A549 (cell line): ENCODE results near the gene RPL5. TPM values are rescaled to one million over a fixed set of nuclear protein-coding genes. Genes with fewer than 3 reads are reported as not detected.

Experiments used
- ATAC-seq, 2 experiments: fragments of 200-7000 bp in 1 of 2; fragments of >200 bp in 1 of 2; cut with Nextera tagmentation in 1 of 2; cut with Tn5 transposase in 1 of 2; 3 replicates each; pipeline versions ENCODE4 v1.8.0 to v1.9.1; 2018 to 2020; ENCODE audit warnings: mild to moderate bottlenecking in 1 of 2, moderate library complexity in 1 of 2
- CTCF ChIA-PET: fragments of 300-600 bp; sonication (Branson Sonifier 250); formaldehyde crosslinking; extraction: SDS; loops from one replicate; lab custom pipeline; 2021; ENCODE audit warnings: antibody characterized with exemption, inconsistent platforms; lab: Yijun Ruan, JAX
- POLR2A ChIA-PET: fragments of 350-600 bp; formaldehyde crosslinking; extraction: SDS; loops from one replicate; lab custom pipeline; 2021; ENCODE audit warnings: antibody characterized with exemption, inconsistent platforms; lab: Yijun Ruan, JAX
- DNase-seq, 2 experiments: peaks; one replicate each; pipeline versions ENCODE4 v3.0.0 to v3.0.0-alpha.2; 2011 to 2016; ENCODE audit warnings: low read depth in 1 of 2, low spot score in 1 of 2
- FAIRE-seq: peaks from 2 replicates; lab custom pipeline; 2011; peaks lifted over from hg19 to GRCh38; lab: Jason Lieb, UNC
- H3K27ac ChIP-seq, 2 experiments: fragments of >200 bp; sonication (Bioruptor Twin); formaldehyde crosslinking; 3 replicates each; pipeline ENCODE4 v1.5.1; 2016 to 2017
- H3K4me1 ChIP-seq: fragments of >200 bp; sonication (Bioruptor Twin); formaldehyde crosslinking; 3 replicates; pipeline ENCODE4 v1.6.1; 2016
- H3K4me2 ChIP-seq: fragments of >200 bp; sonication (Bioruptor Twin); formaldehyde crosslinking; 3 replicates; pipeline ENCODE4 v1.6.1; 2016
- H3K4me3 ChIP-seq: fragments of >200 bp; sonication (Bioruptor Twin); formaldehyde crosslinking; 3 replicates; pipeline ENCODE4 v1.5.1; 2016
- H3K9me3 ChIP-seq: fragments of >200 bp; sonication (Bioruptor Twin); formaldehyde crosslinking; 3 replicates; pipeline ENCODE4 v1.6.1; 2016
- CBX8 ChIP-seq: fragments of 200-600 bp; sonication (generic); IDR thresholded peaks from 2 replicates; pipeline ENCODE4 v1.6.1; 2016
- CEBPB ChIP-seq, 2 experiments: fragments of >200 bp in 1 of 2; sonication (Bioruptor Twin) in 1 of 2; formaldehyde crosslinking in 1 of 2; IDR thresholded peaks; 2 replicates each; pipeline ENCODE4 v1.6.1; 2012 to 2016
- CHD4 ChIP-seq: fragments of 200-600 bp; sonication (generic); IDR thresholded peaks from 2 replicates; pipeline ENCODE4 v1.6.1; 2016; ENCODE audit warnings: antibody characterized with exemption, mild to moderate bottlenecking, borderline replicate concordance
- EHF ChIP-seq: fragments of 250-450 bp; sonication (Bioruptor Pico); IDR thresholded peaks from 2 replicates; pipeline ENCODE4 v1.5.0; 2020; ENCODE audit warnings: mild to moderate bottlenecking
- EHMT2 ChIP-seq: fragments of 200-600 bp; sonication (generic); IDR thresholded peaks from 2 replicates; pipeline ENCODE4 v1.6.1; 2016; ENCODE audit warnings: antibody characterized with exemption, low read depth, mild to moderate bottlenecking, moderate library complexity
- ESRRA ChIP-seq: fragments of 150-350 bp; IDR thresholded peaks from 2 replicates; pipeline ENCODE4 v1.6.1; 2014; ENCODE audit warnings: mild to moderate bottlenecking, low read length, borderline replicate concordance
- FOSB ChIP-seq: fragments of 250-450 bp; sonication (Bioruptor Pico); IDR thresholded peaks from 2 replicates; pipeline ENCODE4 v1.5.0; 2020; ENCODE audit warnings: mild to moderate bottlenecking, moderate library complexity
- FOXS1 ChIP-seq: fragments of 250-450 bp; sonication (Bioruptor Pico); IDR thresholded peaks from 2 replicates; pipeline ENCODE4 v1.5.0; 2020; ENCODE audit warnings: mild to moderate bottlenecking, moderate library complexity
- HDAC2 ChIP-seq: fragments of 200-600 bp; sonication (generic); IDR thresholded peaks from 2 replicates; pipeline ENCODE4 v1.6.1; 2016
- HEYL ChIP-seq: fragments of 250-450 bp; sonication (Bioruptor Pico); IDR thresholded peaks from 2 replicates; pipeline ENCODE4 v1.8.0; 2021; ENCODE audit warnings: mild to moderate bottlenecking, moderate library complexity
- HOXA7 ChIP-seq: fragments of 250-450 bp; sonication (Bioruptor Pico); IDR thresholded peaks from 2 replicates; pipeline ENCODE4 v1.5.0; 2020; ENCODE audit warnings: mild to moderate bottlenecking, moderate library complexity
- JUNB ChIP-seq: fragments of >200 bp; sonication (Bioruptor Twin); formaldehyde crosslinking; IDR thresholded peaks from 2 replicates; pipeline ENCODE4 v1.6.1; 2016
- MAX ChIP-seq: IDR thresholded peaks from 2 replicates; pipeline ENCODE4 v1.6.1; 2012
- MAZ ChIP-seq: fragments of 150-350 bp; IDR thresholded peaks from 2 replicates; pipeline ENCODE4 v1.6.1; 2014; ENCODE audit warnings: antibody characterized with exemption, low read depth, low read length, borderline replicate concordance
- PBX3 ChIP-seq: IDR thresholded peaks from 2 replicates; pipeline ENCODE4 v1.6.1; 2012
- POLR2A ChIP-seq: IDR thresholded peaks from 2 replicates; pipeline ENCODE4 v1.6.1; 2012; ENCODE audit warnings: mild to moderate bottlenecking, low read length
- RAD21 ChIP-seq, 2 experiments: fragments of >200 bp in 1 of 2; sonication (Bioruptor Twin) in 1 of 2; formaldehyde crosslinking in 1 of 2; IDR thresholded peaks in 1 of 2; conservative IDR thresholded peaks in 1 of 2; 2 replicates in 1 of 2; 3 replicates in 1 of 2; pipeline ENCODE4 v1.6.1; 2012 to 2018; ENCODE audit warnings: inconsistent platforms in 1 of 2
- RCOR1 ChIP-seq: fragments of 150-350 bp; IDR thresholded peaks from 2 replicates; pipeline ENCODE4 v1.6.1; 2014; ENCODE audit warnings: antibody characterized with exemption, low read length, low read depth
- RFX5 ChIP-seq: fragments of 450-650 bp; IDR thresholded peaks from 2 replicates; pipeline ENCODE4 v1.7.1; 2014; ENCODE audit warnings: antibody characterized with exemption, mild to moderate bottlenecking, moderate library complexity
- RNF2 ChIP-seq: fragments of 200-600 bp; sonication (generic); IDR thresholded peaks from 2 replicates; pipeline ENCODE4 v1.6.1; 2016; ENCODE audit warnings: low read depth, mild to moderate bottlenecking, antibody characterized with exemption, moderate library complexity, borderline replicate concordance
- TP53 ChIP-seq: fragments of 250-450 bp; sonication (Bioruptor Pico); IDR thresholded peaks from 2 replicates; pipeline ENCODE4 v1.5.0; 2021; ENCODE audit warnings: mild to moderate bottlenecking, moderate library complexity
- ZC3H11A ChIP-seq: fragments of 450-650 bp; IDR thresholded peaks from 2 replicates; pipeline ENCODE4 v1.6.1; 2014; ENCODE audit warnings: antibody characterized with exemption, mild to moderate bottlenecking
- ZFP36 ChIP-seq: fragments of 450-650 bp; IDR thresholded peaks from 2 replicates; pipeline ENCODE4 v1.6.1; 2014; ENCODE audit warnings: borderline replicate concordance; ENCODE audit not compliant: partially characterized antibody
- WGBS: methylation state at CpG from one replicate; pipeline ENCODE4 v1.1.6; 2017; ENCODE audit errors: missing lambda C conversion rate; 5-methylcytosine and 5-hydroxymethylcytosine counted together
- polyA plus RNA-seq, 4 experiments: library from polyadenylated mRNA; depleted of rRNA in 3 of 4; stranded (reverse); fragments of >200 nt; fragmentation: RNase III in 1 of 4; extraction: RNeasy Plus Mini Kit Qiagen cat#74134 plus additional on column Dnase treatment in 1 of 4; gene quantifications; 2 replicates in 3 of 4; 3 replicates in 1 of 4; pipeline ENCODE4 v1.2.3, GENCODE V29; 2011 to 2017
- TF ChIP-seq, protein P1 (sequence below): fragments of 250-450 bp; sonication (Bioruptor Pico); IDR thresholded peaks from 2 replicates; pipeline ENCODE4 v1.5.0; 2021; ENCODE audit warnings: mild to moderate bottlenecking, moderate library complexity, borderline replicate concordance
- TF ChIP-seq, protein P2 (sequence below): fragments of 150-350 bp; IDR thresholded peaks from 2 replicates; pipeline ENCODE4 v1.6.1; 2014; ENCODE audit warnings: low read depth, mild to moderate bottlenecking, low read length
- TF ChIP-seq, protein P3 (sequence below): IDR thresholded peaks from 2 replicates; pipeline ENCODE4 v1.6.1; 2012; ENCODE audit warnings: low read depth, borderline replicate concordance

The RPL5 gene
- polyA plus RNA-seq, 2 of the 4 experiments (the other 2 are of a cell fraction) = 1,222 to 2,015 TPM

DNA sequence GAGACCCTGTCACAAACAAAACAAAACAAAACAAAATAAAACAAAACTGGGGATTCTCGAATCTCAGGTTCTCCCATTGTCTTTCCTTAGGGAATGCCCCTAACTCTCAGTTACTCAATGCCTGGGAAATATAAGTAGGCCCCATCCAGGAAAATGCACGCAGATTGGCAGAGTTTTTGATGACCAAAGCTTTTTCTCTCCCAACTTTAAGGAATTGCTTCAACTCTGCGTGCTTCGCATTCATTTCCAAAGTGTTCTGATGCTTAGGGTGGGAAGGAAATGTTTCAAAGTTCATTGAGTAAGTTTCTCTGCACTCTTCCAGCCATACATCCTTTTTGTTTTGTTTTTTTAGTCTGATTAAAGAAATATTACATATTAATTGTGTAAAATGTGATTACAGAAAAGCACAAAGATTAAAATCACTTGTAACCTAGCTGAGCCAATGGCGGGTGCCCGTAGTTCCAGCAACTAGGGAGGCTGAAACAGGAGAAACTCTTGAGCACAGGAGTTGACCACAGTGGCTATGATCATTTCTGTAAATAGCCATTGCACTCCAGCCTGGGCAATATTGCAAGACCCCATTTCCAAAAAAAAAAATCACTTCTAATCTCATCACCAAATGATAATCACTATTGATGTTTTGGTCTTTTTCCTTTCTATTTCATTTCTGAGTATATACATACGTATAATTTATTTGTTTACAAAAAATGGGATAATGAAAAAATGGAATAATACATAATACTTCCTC is 28.5 kb upstream of the RPL5 start:
- Histone ChIP-seq H3K27ac (no peak overlapping the region), H3K4me2 (no peak overlapping the region), H3K4me3 (no peak overlapping the region), H3K9me3 (no peaks in the 10 kb centered on the region), H3K4me1 (peaks cover 9% of the 10 kb centered on the region; the same call in 1 of the 3 replicates)
- ATAC-seq (no peak), FAIRE-seq (no peak), DNase-seq (no peak)
- TF ChIP-seq RCOR1 (no peak), POLR2A (no peak), CHD4 (no peak), RNF2 (no peak), ZFP36 (no peak), RAD21 (conservative IDR thresholded peaks at IDR 0.05 in 1 of 2, IDR thresholded peaks at IDR 0.05 in 1 of 2) (no peak), FOXS1 (CRISPR knock-in tag) (no peak), MAX (no peak), CBX8 (no peak), CEBPB (IDR thresholded peaks at IDR 0.05) (no peak), HOXA7 (no peak), JUNB (no peak), PBX3 (no peak), FOSB (CRISPR knock-in tag) (no peak), EHF (CRISPR knock-in tag) (no peak), HDAC2 (no peak)
- TF ChIP-seq, protein P1, sequence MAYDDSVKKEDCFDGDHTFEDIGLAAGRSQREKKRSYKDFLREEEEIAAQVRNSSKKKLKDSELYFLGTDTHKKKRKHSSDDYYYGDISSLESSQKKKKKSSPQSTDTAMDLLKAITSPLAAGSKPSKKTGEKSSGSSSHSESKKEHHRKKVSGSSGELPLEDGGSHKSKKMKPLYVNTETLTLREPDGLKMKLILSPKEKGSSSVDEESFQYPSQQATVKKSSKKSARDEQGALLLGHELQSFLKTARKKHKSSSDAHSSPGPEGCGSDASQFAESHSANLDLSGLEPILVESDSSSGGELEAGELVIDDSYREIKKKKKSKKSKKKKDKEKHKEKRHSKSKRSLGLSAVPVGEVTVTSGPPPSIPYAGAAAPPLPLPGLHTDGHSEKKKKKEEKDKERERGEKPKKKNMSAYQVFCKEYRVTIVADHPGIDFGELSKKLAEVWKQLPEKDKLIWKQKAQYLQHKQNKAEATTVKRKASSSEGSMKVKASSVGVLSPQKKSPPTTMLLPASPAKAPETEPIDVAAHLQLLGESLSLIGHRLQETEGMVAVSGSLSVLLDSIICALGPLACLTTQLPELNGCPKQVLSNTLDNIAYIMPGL (CRISPR knock-in tag) = no peak
- ChIA-PET CTCF (interaction anchor here (1.2 kb wide), 1 partner anchor 11 kb away, joined by 3 read pairs; no protein-coding TSS in a partner anchor), POLR2A (no interaction called here)
- 93% methylated on average over 7 of the region's 7 CpGs for WGBS

- DNase-seq (peak; percentile 58 to 88), FAIRE-seq (peak; percentile 7), ATAC-seq (peak; percentile 93 to 99)
- CTCF ChIA-PET = interaction anchor here (0.6 to 1.4 kb wide), 3 partner anchors 14 to 319 kb away, joined by 3 read pairs; no protein-coding TSS in a partner anchor
- Histone ChIP-seq H3K4me3 (no peak overlapping the region), H3K27ac (peak overlapping the region; percentile 58 to 72; a peak in 5 of 6 replicates), H3K4me1 (peaks cover 9% of the 10 kb centered on the region; the same call in 1 of the 3 replicates), H3K9me3 (no peaks in the 10 kb centered on the region), H3K4me2 (peak overlapping the region; percentile 54)
- TF ChIP-seq CHD4 (no peak), RFX5 (peak; percentile 97)
- whole genome bisulfite sequencing = 7% methylated on average over 7 of the region's 7 CpGs
- POLR2A ChIA-PET = interaction anchor here (0.6 to 1.4 kb wide), 2 partner anchors 20 to 27 kb away, joined by 5 to 6 read pairs; partner anchors contain the start of genes EVI5 and RPL5
Measured at GRCh38 chr1:92804721-92805201, 27.1 kb upstream of the RPL5 start.

- no peak overlapping the region for H3K4me3 ChIP-seq
- POLR2A ChIA-PET = interaction anchor here (1.4 kb wide), 1 partner anchor 27 kb away, joined by 5 read pairs; the partner anchor contains the start of gene RPL5
- ATAC-seq = no peak
- H3K4me1 ChIP-seq = peaks cover 9% of the 10 kb centered on the region; the same call in 1 of the 3 replicates
- no peak for FAIRE-seq
- DNase-seq = no peak
- 74% methylated on average over 1 of the region's 1 CpG for WGBS
- CTCF ChIA-PET = interaction anchor here (1.4 kb wide), 1 partner anchor 13 kb away, joined by 3 read pairs; no protein-coding TSS in a partner anchor
- no peaks in the 10 kb centered on the region for H3K9me3 ChIP-seq
- peak overlapping the region; percentile 58 to 72; a peak in 5 of 6 replicates for H3K27ac ChIP-seq
- H3K4me2 ChIP-seq = peak overlapping the region; percentile 54
- TF ChIP-seq EHMT2 (no peak), RFX5 (no peak), ESRRA (no peak), ZC3H11A (no peak), CEBPB (IDR thresholded peaks at IDR 0.05) (no peak), TP53 (CRISPR knock-in tag) (no peak), ZFP36 (no peak), HDAC2 (no peak), MAZ (no peak), HEYL (CRISPR knock-in tag) (no peak)
- TF ChIP-seq, protein P2, sequence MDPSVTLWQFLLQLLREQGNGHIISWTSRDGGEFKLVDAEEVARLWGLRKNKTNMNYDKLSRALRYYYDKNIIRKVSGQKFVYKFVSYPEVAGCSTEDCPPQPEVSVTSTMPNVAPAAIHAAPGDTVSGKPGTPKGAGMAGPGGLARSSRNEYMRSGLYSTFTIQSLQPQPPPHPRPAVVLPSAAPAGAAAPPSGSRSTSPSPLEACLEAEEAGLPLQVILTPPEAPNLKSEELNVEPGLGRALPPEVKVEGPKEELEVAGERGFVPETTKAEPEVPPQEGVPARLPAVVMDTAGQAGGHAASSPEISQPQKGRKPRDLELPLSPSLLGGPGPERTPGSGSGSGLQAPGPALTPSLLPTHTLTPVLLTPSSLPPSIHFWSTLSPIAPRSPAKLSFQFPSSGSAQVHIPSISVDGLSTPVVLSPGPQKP = no peak
- TF ChIP-seq, protein P3, sequence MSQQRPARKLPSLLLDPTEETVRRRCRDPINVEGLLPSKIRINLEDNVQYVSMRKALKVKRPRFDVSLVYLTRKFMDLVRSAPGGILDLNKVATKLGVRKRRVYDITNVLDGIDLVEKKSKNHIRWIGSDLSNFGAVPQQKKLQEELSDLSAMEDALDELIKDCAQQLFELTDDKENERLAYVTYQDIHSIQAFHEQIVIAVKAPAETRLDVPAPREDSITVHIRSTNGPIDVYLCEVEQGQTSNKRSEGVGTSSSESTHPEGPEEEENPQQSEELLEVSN = no peak
- TF ChIP-seq, protein P1 (CRISPR knock-in tag) = no peak
Measured at GRCh38 chr1:92805216-92805615, 26.6 kb upstream of the RPL5 start.
